ENCODE results near the gene CHST3.

The CHST3 gene

DNA sequence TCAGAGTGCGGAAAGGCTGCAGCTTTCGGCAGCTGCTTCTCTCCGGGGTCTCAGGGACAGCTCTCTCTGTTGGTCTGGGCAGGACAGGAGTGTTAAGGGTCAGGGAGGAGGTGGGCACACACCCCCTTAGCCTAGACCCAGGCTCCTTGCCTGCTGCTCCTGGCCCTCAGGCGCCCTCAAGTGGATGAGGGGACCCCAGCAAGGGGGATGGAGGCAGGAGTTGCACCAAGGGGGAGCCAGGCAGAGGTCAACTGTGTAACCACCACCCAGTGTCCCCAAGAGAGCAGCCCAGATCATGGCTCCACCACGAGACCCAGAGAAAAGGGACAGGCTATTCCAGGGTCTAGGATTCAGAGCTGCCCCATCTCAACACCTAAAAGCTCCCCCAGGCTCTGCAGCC lies 97.3 kb downstream of the CHST3 start:
- DNase-seq: no peak

DNA sequence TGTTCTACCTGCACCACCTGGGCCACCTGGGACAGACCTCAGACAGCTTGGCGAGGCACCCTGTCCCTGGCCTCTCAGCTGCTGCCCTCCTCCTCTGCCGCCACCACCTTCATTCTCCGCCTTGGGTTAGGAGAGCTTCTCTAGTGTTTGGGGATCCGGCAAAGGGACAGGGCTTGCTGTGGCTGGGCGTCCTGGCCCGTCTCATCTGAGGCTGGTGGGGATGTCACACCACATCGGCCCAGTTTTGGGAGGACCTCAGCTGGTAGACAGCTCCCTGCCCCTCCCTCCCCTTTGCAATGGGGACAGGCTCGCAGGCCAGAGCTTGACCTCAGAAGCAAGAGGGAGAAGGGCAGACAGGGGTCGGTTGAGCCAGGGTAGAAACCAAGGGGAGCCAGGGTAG lies 97.7 kb downstream of the CHST3 start:
- DNase-seq: no peak

DNA sequence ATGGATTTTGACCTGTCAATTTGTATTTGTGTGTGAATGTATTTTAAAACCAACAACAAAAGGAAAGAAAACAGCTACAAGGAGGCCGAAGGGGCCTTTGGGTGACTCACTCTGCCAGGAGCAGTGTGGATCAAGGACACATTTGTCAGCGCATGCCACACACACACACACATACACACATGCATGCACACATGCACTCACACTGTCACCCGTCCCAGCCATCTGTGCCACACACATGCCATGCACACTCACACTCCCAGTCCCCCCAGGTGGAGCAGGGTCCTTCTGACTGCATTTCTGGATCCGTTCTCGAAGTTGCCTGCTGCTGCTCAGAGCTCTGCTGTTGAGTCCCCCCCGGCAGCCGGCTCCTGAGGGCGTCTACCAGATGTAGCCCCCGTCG lies 98.2 kb downstream of the CHST3 start:
- DNase-seq: no peak
